MCF 10A (cell line): Measurements from ENCODE around the gene DIAPH2. TPM values are rescaled to one million over a fixed set of nuclear protein-coding genes. Genes with fewer than 3 reads are reported as not detected.
"Not testable (repeated sequence)": the region's sequence is repeated elsewhere in the genome, so short reads cannot be mapped to it uniquely, and the experiment has no call there.

Experiments
- BruUV-seq: library from RNA; stranded (reverse); fragments of 400-500 nt; replicated peaks from 2 replicates; lab custom pipeline; 2021; lab: Mats Ljungman, UMichigan
- CTCF ChIA-PET: fragments of 300-600 bp; sonication (Branson Sonifier 250); formaldehyde crosslinking; extraction: SDS; loops from one replicate; lab custom pipeline; 2021; ENCODE audit warnings: antibody characterized with exemption, inconsistent platforms; lab: Yijun Ruan, JAX
- POLR2A ChIA-PET: fragments of 300-600, 350-650 bp; sonication (Branson Sonifier 250); formaldehyde crosslinking; extraction: SDS; loops from one replicate; lab custom pipeline; 2020; ENCODE audit warnings: antibody characterized with exemption, inconsistent platforms; lab: Yijun Ruan, JAX
- DNase-seq: peaks from one replicate; pipeline ENCODE4 v3.0.0-alpha.2; 2018; ENCODE audit not compliant: unreplicated experiment
- H3K27ac Mint-ChIP-seq: one replicate; pipeline ENCODE4 v1.8.0; 2022; ENCODE audit warnings: mild to moderate bottlenecking, low read depth, mixed read lengths; ENCODE audit not compliant: unreplicated experiment
- H3K27me3 Mint-ChIP-seq: one replicate; pipeline ENCODE4 v1.8.0; 2022; ENCODE audit warnings: mixed read lengths; ENCODE audit not compliant: insufficient read depth, unreplicated experiment
- H3K36me3 Mint-ChIP-seq: one replicate; pipeline ENCODE4 v1.8.0; 2022; ENCODE audit warnings: mild to moderate bottlenecking, moderate library complexity, mixed read lengths; ENCODE audit not compliant: insufficient read depth, unreplicated experiment
- H3K4me1 Mint-ChIP-seq: one replicate; pipeline ENCODE4 v1.8.0; 2022; ENCODE audit warnings: mixed read lengths; ENCODE audit not compliant: insufficient read depth, unreplicated experiment
- H3K4me3 Mint-ChIP-seq: one replicate; pipeline ENCODE4 v1.8.0; 2022; ENCODE audit warnings: mild to moderate bottlenecking, moderate library complexity, mixed read lengths; ENCODE audit not compliant: unreplicated experiment
- H3K9me3 Mint-ChIP-seq: one replicate; pipeline ENCODE4 v1.8.0; 2022; ENCODE audit warnings: mixed read lengths; ENCODE audit not compliant: unreplicated experiment
- intact Hi-C: fragments of 100-400 bp; cut with micrococcal nuclease; formaldehyde crosslinking; loops from 2 replicates; pipeline ENCODE4 v1.14.1; 2022
- total RNA-seq: library from RNA; stranded (reverse); gene quantifications from 2 replicates; pipeline ENCODE4 v1.2.3, GENCODE V29; 2022
- TF ChIP-seq, protein P1 (sequence below): fragments of 200-600 bp; IDR thresholded peaks from one replicate; pipeline ENCODE4 v1.8.0; 2022; ENCODE audit warnings: antibody characterized with exemption, mild to moderate bottlenecking; ENCODE audit not compliant: unreplicated experiment

The DIAPH2 gene
- total RNA-seq, 1 experiment from 2014 or later, result 17.6 TPM

DNA sequence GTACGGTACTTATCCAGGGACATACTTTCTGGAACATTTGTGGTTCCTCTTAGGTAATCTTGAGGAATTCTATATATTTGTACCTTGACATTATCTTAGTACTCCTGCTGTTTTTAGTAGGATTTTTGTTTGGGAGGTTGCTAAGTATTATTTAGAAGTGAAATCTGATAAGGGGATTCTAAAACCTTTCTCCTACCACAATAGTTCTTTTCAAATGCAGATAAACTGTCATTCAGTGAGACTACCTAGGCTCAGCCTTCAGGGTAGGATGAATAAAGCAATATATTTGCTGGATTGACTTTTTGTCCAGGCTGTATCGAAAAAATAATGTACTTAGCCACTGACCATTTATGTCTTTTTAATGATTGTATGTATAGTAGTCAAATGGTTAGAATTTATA lies 25.4 kb downstream of the DIAPH2 start:
- Mint-ChIP-seq H3K4me1 (no peaks in the 10 kb centered on the region), H3K9me3 (no peaks in the 10 kb centered on the region), H3K4me3 (no peak overlapping the region), H3K27me3 (no peaks in the 10 kb centered on the region), H3K27ac (no peak overlapping the region), H3K36me3 (no peaks in the 10 kb centered on the region)
- BruUV-seq, result no TSS peak
- ChIA-PET POLR2A (no interaction called here), CTCF (no interaction called here)
- DNase-seq, result no peak
- intact Hi-C loops, result no loop called here
- TF ChIP-seq, protein P1, sequence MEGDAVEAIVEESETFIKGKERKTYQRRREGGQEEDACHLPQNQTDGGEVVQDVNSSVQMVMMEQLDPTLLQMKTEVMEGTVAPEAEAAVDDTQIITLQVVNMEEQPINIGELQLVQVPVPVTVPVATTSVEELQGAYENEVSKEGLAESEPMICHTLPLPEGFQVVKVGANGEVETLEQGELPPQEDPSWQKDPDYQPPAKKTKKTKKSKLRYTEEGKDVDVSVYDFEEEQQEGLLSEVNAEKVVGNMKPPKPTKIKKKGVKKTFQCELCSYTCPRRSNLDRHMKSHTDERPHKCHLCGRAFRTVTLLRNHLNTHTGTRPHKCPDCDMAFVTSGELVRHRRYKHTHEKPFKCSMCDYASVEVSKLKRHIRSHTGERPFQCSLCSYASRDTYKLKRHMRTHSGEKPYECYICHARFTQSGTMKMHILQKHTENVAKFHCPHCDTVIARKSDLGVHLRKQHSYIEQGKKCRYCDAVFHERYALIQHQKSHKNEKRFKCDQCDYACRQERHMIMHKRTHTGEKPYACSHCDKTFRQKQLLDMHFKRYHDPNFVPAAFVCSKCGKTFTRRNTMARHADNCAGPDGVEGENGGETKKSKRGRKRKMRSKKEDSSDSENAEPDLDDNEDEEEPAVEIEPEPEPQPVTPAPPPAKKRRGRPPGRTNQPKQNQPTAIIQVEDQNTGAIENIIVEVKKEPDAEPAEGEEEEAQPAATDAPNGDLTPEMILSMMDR, result no peak

DNA sequence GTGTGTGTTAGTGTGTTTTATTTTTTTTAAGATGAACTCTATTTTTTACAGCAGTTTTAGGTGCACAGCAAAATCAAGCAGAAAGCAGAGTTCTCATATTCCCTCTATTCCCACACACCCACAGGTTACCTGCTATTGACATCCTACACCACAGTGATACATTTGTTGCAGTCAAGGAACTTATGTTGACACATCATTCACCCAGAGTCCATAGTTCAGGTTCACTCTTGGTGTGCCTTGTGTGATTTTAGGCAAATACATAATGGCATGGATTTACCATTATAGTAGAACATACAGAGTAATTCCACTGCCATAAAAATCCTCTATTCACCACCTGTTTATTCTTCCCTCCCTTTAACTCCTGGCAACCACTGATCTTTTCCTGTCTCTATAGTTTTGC lies 28.7 kb downstream of the DIAPH2 start:
- no TSS peak for BruUV-seq
- Mint-ChIP-seq H3K4me1 (no peaks in the 10 kb centered on the region), H3K9me3 (no peaks in the 10 kb centered on the region), H3K27ac (no peak overlapping the region), H3K27me3 (no peaks in the 10 kb centered on the region), H3K36me3 (no peaks in the 10 kb centered on the region), H3K4me3 (no peak overlapping the region)
- POLR2A ChIA-PET, result interaction anchor here (1.3 kb wide), 1 partner anchor 13 kb away, joined by 3 read pairs; no protein-coding TSS in a partner anchor
- CTCF ChIA-PET, result no interaction called here
- DNase-seq, result no peak
- TF ChIP-seq, protein P1, result no peak
- intact Hi-C loops, result no loop called here

DNA sequence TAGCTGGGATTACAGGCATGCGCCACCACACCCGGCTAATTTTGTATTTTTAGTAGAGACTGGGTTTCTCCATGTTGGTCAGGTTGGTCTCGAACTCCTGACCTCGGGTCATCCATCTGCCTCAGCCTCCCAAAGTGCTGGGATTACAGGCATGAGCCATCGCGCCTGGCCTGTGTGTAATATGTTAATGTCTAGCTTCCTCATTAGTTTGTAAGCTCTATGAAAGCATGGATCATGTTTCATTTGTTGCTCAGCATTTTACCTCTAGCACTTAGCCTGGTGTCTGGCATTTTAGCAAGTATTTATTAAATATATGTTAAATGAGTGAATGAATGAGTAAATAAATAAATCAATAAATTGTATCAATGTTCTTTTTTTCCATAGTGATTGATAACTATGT lies 29.8 kb downstream of the DIAPH2 start:
- H3K4me3 Mint-ChIP-seq, H3K4me1 Mint-ChIP-seq, H3K27me3 Mint-ChIP-seq, H3K9me3 Mint-ChIP-seq, intact Hi-C loops, H3K27ac Mint-ChIP-seq, H3K36me3 Mint-ChIP-seq, BruUV-seq, DNase-seq: not testable (repeated sequence)
- CTCF ChIA-PET, result interaction anchor here (0.6 kb wide), 1 partner anchor 678 kb away, joined by 3 read pairs; no protein-coding TSS in a partner anchor
- POLR2A ChIA-PET, result interaction anchor here (1.3 kb wide), 1 partner anchor 12 kb away, joined by 3 read pairs; no protein-coding TSS in a partner anchor

DNA sequence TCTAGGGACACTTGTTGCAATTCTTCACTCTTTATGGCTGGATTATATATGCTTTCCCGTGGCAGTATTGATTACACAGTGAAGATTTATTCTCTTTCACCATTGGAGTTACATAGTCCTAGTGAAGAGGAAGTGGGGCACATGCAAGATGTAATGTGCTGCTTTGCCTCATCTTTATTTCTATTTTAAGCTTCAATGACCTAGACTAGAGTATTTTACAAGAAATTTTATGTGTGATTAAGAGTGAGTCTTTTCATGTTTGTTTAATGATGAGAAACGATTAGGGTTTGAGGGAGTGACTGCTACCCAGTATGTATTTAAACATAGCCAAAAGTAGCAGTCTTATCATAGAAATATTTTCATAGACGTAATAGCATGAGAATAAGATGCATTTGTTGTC lies 30.8 kb downstream of the DIAPH2 start:
- Mint-ChIP-seq H3K27me3 (no peaks in the 10 kb centered on the region), H3K9me3 (no peaks in the 10 kb centered on the region), H3K36me3 (peaks cover 10% of the 10 kb centered on the region), H3K4me3 (no peak overlapping the region), H3K4me1 (no peaks in the 10 kb centered on the region), H3K27ac (no peak overlapping the region)
- intact Hi-C loops, result no loop called here
- ChIA-PET POLR2A (no interaction called here), CTCF (no interaction called here)
- BruUV-seq, result no TSS peak
- DNase-seq, result no peak
- TF ChIP-seq, protein P1, result no peak
